ENCODE data around the gene TSHZ3.

Gene TSHZ3

GRCh38 chr19:31337008-31337914, 12.0 kb downstream of the TSHZ3 start:
- DNase-seq (ENCODE audit: low read depth), result no peak

GRCh38 chr19:31335716-31336115, 13.5 kb downstream of the TSHZ3 start:
- no peak for DNase-seq (ENCODE audit: low read depth)

GRCh38 chr19:31334849-31335624, 14.2 kb downstream of the TSHZ3 start:
- peak; percentile 43 for DNase-seq (ENCODE audit: low read depth)

- peak; percentile 77 for DNase-seq (ENCODE audit: low read depth)
Observed at GRCh38 chr19:31334101-31334848, 15.0 kb downstream of the TSHZ3 start.

GRCh38 chr19:31332096-31332495, 17.1 kb downstream of the TSHZ3 start:
- DNase-seq (ENCODE audit: low read depth), result peak; percentile 64

DNA sequence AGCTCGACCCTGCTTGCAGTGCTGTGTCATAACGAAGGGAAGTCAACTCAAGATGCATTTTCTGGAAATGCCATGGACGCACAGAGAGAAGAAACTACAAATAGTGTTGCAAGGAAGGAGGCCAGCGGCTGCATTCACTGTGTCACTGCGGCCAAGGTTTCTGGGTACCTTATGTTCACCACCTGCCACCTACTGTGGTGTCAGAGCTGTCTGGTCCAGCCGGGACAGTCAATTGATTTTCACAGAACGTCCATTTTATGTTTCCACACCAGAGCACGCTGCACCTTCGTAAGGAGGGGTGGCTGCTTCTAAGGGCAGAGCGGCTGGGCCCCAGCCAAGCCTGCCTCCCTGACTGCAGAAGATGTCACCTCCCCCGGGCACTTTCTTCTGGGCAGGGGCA, 17.7 kb downstream of the TSHZ3 start:
- DNase-seq (ENCODE audit: low read depth), result no peak

- DNase-seq (ENCODE audit: low read depth), result no peak
Observed at GRCh38 chr19:31330761-31331160, 18.5 kb downstream of the TSHZ3 start.

DNA sequence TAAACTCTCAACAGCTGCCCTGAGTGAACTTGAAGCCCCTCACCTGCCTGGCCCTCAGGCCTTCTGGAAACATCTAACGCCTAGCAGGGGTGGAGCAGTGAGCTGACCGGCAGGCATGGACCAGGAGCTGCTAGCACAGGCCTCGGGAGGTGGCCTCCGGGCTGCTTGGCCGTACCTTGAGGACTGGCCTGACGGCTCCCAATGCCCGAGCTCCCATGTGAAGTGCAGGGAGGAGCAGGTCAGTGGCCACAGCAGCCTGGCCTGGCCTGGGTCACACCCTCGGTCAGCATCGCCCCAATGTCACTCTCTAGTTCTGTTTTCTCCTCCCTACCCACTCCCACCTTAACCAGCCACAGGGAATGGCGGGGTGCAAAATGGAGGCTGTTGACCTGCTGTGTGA, 19.0 kb downstream of the TSHZ3 start:
- DNase-seq (ENCODE audit: low read depth), result no peak

- DNase-seq (ENCODE audit: low read depth), result no peak
Observed at GRCh38 chr19:31329819-31330218, 19.4 kb downstream of the TSHZ3 start.

GRCh38 chr19:31328238-31328637, 21.0 kb downstream of the TSHZ3 start:
- no peak for DNase-seq (ENCODE audit: low read depth)

GRCh38 chr19:31326329-31327028, 22.8 kb downstream of the TSHZ3 start:
- no peak for DNase-seq (ENCODE audit: low read depth)

DNA sequence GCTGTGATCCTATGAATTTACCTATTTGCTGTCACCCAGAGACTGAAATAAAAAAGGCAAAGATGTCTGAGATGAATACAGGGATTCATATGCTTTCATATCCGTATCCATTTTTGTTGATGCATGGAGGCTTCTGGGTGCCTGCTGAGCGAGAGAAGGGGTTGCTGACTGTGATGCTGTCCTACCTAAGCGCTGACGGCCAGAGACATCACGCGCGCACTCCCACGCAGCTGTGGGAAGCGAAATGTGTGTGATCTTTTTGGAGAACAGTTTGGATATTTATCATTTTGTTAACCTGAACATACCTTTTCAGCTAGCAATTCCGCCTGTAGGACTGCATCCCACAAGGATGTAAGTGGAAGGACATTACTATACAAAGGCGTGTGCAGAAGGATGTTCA, 23.9 kb downstream of the TSHZ3 start:
- DNase-seq (ENCODE audit: low read depth), result no peak

DNA sequence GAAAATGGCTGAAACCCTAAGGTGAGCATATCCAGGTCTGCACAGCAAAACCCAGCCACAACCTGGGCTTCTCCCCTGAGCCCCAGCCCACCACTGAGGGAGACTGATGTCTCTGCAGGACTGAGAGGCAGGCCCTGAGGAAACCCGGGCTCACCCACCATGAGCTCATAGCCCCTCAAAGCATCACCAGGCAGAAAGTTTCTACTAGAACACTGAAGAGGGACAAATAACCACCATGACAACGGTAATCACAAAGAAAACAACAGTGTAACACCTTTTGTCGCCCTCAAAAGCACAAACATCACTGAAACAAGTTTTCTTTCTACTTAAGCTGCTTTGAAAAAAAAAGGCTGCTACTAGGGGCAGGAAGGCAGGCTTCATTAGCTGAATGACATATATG, 29.8 kb downstream of the TSHZ3 start:
- no peak for DNase-seq (ENCODE audit: low read depth)

DNA sequence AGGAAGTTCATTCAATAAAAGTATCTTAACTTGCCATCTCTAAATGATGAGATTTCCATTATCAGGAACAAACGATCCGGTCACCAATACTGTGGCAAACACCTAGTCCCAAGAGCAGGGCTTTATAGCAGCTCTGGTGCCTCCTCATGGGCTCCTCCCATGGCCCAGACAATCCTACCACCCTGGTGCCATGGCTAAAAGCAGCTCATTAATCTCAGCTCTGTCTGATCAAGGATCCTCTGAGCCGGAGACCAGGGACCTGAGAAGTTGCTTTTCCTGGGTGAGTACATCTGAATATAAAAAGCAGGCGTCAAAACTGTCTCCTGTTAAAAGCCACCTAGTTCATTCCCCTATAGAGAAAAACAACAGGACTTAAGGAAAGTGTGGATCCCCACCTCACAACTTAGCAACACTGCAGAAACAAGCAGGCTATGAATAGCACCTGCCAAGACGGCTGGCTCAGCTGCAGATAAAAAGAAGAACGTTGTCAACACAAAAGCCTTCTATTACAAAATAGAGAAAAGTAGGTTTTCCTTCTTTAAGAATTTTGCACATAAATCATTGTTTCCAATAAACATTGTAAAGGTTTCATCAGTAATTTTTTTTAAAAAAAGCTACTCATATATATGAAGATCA, 30.3 kb downstream of the TSHZ3 start:
- no peak for DNase-seq (ENCODE audit: low read depth)

GRCh38 chr19:31317570-31317969, 31.7 kb downstream of the TSHZ3 start:
- no peak for DNase-seq (ENCODE audit: low read depth)

DNA sequence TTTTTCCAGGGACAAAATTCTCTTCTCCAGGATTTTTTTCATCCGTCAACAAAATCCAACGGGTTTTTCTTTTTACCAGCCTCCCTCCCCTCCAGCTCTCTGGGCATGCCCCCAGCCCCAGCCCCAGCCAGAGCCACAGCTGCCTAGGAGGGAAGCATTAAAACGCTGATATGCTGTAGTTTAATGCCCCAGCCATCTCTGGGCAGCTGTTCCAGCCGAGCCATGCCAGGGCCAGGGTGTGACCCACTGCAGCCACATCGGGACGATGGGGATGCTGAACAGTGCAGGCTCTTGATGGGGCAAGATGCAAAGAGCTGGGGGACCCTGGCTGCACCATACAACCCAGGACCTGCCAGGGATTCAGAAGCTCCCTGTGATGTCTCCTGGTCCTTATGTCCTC, 32.1 kb downstream of the TSHZ3 start:
- no peak for DNase-seq (ENCODE audit: low read depth)

GRCh38 chr19:31316201-31316951, 32.9 kb downstream of the TSHZ3 start:
- peak; percentile 66 for DNase-seq (ENCODE audit: low read depth)

- no peak for DNase-seq (ENCODE audit: low read depth)
Observed at GRCh38 chr19:31315652-31316051, 33.6 kb downstream of the TSHZ3 start.

GRCh38 chr19:31314849-31315629, 34.2 kb downstream of the TSHZ3 start:
- DNase-seq (ENCODE audit: low read depth), result no peak

DNA sequence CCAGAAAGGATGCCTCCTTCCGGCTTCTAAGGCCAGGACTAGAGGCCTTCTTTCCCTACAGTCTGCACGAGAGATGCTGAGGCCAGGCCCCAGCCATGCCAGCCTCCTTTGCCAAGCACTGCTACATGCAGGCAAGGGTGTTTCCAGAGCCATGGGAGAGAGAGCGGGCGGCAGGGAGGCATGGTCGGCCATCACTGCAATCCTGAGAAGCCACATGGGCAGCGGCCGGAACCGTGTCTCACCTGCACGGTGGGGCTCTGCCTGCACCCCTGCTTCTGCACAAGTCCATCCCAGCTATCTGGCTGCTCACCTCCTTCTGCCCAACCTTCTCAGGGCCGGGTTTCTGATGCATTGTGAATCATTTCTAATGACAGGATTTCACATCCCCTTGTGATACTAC, 35.1 kb downstream of the TSHZ3 start:
- no peak for DNase-seq (ENCODE audit: low read depth)
